ENCODE data around the gene IFT74. TPM values are rescaled to one million over a fixed set of nuclear protein-coding genes. Genes with fewer than 3 reads are reported as not detected.

IFT74 gene
- total RNA-seq, 1 experiment from 2014 or later: 15.2 TPM

- CTCF ChIA-PET: interaction anchor here (1.0 to 1.3 kb wide), 2 partner anchors 27 to 37 kb away, joined by 3 read pairs; partner anchors contain the start of genes CAAP1 and IFT74
- Mint-ChIP-seq H3K36me3 (peaks cover 36% of the 10 kb centered on the region), H3K9me3 (no peaks in the 10 kb centered on the region), H3K27ac (no peak overlapping the region), H3K4me3 (no peak overlapping the region), H3K4me1 (no peaks in the 10 kb centered on the region), H3K27me3 (ENCODE audit: low read depth) (no peaks in the 10 kb centered on the region)
- POLR2A ChIA-PET: interaction anchor here (0.6 kb wide), 1 partner anchor 21 kb away, joined by 3 read pairs; no protein-coding TSS in a partner anchor
- no peak for ATAC-seq
- DNase-seq (ENCODE audit: low spot score): no peak
- no peak for TF ChIP-seq NFYB (CRISPR knock-in tag; conservative IDR thresholded peaks at IDR 0.05; ENCODE audit: low read depth)
- TF ChIP-seq ZNF219 (CRISPR knock-in tag; IDR thresholded peaks at IDR 0.05; ENCODE audit: borderline replicate concordance): no peak
- TF ChIP-seq FOXP1 (CRISPR knock-in tag; IDR thresholded peaks at IDR 0.05; ENCODE audit: borderline replicate concordance): no peak
- TF ChIP-seq ETV6 (CRISPR knock-in tag; IDR thresholded peaks at IDR 0.05): no peak
- no peak for TF ChIP-seq SP1 (CRISPR knock-in tag; conservative IDR thresholded peaks at IDR 0.05)
- TF ChIP-seq SMAD3 (CRISPR knock-in tag; IDR thresholded peaks at IDR 0.05; ENCODE audit: borderline replicate concordance): no peak
- TF ChIP-seq ZNF671 (CRISPR knock-in tag; IDR thresholded peaks at IDR 0.05): no peak
- TF ChIP-seq TP53 (CRISPR knock-in tag; IDR thresholded peaks at IDR 0.05): no peak
- TF ChIP-seq, protein P1, sequence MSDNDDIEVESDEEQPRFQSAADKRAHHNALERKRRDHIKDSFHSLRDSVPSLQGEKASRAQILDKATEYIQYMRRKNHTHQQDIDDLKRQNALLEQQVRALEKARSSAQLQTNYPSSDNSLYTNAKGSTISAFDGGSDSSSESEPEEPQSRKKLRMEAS (CRISPR knock-in tag; IDR thresholded peaks at IDR 0.05): no peak
- no peak for TF ChIP-seq CREM (CRISPR knock-in tag; IDR thresholded peaks at IDR 0.05)
- no peak for TF ChIP-seq ZNF232 (CRISPR knock-in tag; IDR thresholded peaks at IDR 0.05)
- TF ChIP-seq, protein P2, sequence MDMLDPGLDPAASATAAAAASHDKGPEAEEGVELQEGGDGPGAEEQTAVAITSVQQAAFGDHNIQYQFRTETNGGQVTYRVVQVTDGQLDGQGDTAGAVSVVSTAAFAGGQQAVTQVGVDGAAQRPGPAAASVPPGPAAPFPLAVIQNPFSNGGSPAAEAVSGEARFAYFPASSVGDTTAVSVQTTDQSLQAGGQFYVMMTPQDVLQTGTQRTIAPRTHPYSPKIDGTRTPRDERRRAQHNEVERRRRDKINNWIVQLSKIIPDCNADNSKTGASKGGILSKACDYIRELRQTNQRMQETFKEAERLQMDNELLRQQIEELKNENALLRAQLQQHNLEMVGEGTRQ (CRISPR knock-in tag; IDR thresholded peaks at IDR 0.05): no peak
- TF ChIP-seq, protein P3, sequence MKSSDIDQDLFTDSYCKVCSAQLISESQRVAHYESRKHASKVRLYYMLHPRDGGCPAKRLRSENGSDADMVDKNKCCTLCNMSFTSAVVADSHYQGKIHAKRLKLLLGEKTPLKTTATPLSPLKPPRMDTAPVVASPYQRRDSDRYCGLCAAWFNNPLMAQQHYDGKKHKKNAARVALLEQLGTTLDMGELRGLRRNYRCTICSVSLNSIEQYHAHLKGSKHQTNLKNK (CRISPR knock-in tag; IDR thresholded peaks at IDR 0.05): no peak
- TF ChIP-seq, protein P4, sequence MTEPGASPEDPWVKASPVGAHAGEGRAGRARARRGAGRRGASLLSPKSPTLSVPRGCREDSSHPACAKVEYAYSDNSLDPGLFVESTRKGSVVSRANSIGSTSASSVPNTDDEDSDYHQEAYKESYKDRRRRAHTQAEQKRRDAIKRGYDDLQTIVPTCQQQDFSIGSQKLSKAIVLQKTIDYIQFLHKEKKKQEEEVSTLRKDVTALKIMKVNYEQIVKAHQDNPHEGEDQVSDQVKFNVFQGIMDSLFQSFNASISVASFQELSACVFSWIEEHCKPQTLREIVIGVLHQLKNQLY (CRISPR knock-in tag; IDR thresholded peaks at IDR 0.05): no peak
- TF ChIP-seq ZNF317 (CRISPR knock-in tag; IDR thresholded peaks at IDR 0.05; ENCODE audit: borderline replicate concordance, low read depth): no peak
- TF ChIP-seq ZBTB21 (CRISPR knock-in tag; IDR thresholded peaks at IDR 0.05; ENCODE audit: borderline replicate concordance): no peak
- TF ChIP-seq, protein P5, sequence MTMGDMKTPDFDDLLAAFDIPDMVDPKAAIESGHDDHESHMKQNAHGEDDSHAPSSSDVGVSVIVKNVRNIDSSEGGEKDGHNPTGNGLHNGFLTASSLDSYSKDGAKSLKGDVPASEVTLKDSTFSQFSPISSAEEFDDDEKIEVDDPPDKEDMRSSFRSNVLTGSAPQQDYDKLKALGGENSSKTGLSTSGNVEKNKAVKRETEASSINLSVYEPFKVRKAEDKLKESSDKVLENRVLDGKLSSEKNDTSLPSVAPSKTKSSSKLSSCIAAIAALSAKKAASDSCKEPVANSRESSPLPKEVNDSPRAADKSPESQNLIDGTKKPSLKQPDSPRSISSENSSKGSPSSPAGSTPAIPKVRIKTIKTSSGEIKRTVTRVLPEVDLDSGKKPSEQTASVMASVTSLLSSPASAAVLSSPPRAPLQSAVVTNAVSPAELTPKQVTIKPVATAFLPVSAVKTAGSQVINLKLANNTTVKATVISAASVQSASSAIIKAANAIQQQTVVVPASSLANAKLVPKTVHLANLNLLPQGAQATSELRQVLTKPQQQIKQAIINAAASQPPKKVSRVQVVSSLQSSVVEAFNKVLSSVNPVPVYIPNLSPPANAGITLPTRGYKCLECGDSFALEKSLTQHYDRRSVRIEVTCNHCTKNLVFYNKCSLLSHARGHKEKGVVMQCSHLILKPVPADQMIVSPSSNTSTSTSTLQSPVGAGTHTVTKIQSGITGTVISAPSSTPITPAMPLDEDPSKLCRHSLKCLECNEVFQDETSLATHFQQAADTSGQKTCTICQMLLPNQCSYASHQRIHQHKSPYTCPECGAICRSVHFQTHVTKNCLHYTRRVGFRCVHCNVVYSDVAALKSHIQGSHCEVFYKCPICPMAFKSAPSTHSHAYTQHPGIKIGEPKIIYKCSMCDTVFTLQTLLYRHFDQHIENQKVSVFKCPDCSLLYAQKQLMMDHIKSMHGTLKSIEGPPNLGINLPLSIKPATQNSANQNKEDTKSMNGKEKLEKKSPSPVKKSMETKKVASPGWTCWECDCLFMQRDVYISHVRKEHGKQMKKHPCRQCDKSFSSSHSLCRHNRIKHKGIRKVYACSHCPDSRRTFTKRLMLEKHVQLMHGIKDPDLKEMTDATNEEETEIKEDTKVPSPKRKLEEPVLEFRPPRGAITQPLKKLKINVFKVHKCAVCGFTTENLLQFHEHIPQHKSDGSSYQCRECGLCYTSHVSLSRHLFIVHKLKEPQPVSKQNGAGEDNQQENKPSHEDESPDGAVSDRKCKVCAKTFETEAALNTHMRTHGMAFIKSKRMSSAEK (CRISPR knock-in tag; IDR thresholded peaks at IDR 0.05; ENCODE audit: borderline replicate concordance): no peak
- TF ChIP-seq KAT7 (CRISPR knock-in tag; IDR thresholded peaks at IDR 0.05; ENCODE audit: borderline replicate concordance): no peak
- TF ChIP-seq NFE2L1 (CRISPR knock-in tag; IDR thresholded peaks at IDR 0.05): no peak
- no peak for TF ChIP-seq ZNF281 (CRISPR knock-in tag; IDR thresholded peaks at IDR 0.05)
Measured at GRCh38 chr9:26928902-26929495, 27.2 kb upstream of the IFT74 start.

Measured in WTC11 (cell line).